Subcutaneous abdominal adipose tissue (tissue), 5 donors: ENCODE data around the gene PLA2G4F.

ENCODE experiments used
- H3K27ac ChIP-seq: one replicate; pipeline ENCODE4 v1.7.0; 2013; ENCODE audit warnings: low read depth, mild to moderate bottlenecking, inconsistent platforms, low read length, moderate library complexity
- H3K27me3 ChIP-seq, 5 donors: one replicate each; pipeline ENCODE4 v1.7.0; 2013; ENCODE audit warnings: low read length in 5 of 5, inconsistent platforms in 1 of 5; ENCODE audit not compliant: control insufficient read depth in 5 of 5, insufficient read depth in 4 of 5
- H3K36me3 ChIP-seq, 5 donors: one replicate each; pipeline ENCODE4 v1.7.0; 2013; ENCODE audit warnings: low read length in 5 of 5; ENCODE audit not compliant: control insufficient read depth in 5 of 5, insufficient read depth in 5 of 5
- H3K4me1 ChIP-seq, 5 donors: one replicate each; pipeline ENCODE4 v1.7.0; 2013; ENCODE audit warnings: low read length in 5 of 5, mild to moderate bottlenecking in 3 of 5, moderate library complexity in 1 of 5; ENCODE audit not compliant: control insufficient read depth in 5 of 5, insufficient read depth in 5 of 5
- H3K4me3 ChIP-seq, 5 donors: one replicate each; pipeline ENCODE4 v1.7.0; 2013; ENCODE audit warnings: low read length in 5 of 5, low read depth in 1 of 5
- H3K9ac ChIP-seq, 5 donors: one replicate each; pipeline ENCODE4 v1.7.0; 2013; ENCODE audit warnings: low read length in 5 of 5, mild to moderate bottlenecking in 4 of 5, moderate library complexity in 3 of 5
- H3K9me3 ChIP-seq, 5 donors: one replicate each; pipeline ENCODE4 v1.7.0; 2013; ENCODE audit warnings: low read length in 5 of 5; ENCODE audit not compliant: control insufficient read depth in 5 of 5
- donor health status: healthy.
- donor health status: healthy.
- donor health status: healthy.
- donor health status: healthy.
- donor health status: healthy.

Gene PLA2G4F

DNA sequence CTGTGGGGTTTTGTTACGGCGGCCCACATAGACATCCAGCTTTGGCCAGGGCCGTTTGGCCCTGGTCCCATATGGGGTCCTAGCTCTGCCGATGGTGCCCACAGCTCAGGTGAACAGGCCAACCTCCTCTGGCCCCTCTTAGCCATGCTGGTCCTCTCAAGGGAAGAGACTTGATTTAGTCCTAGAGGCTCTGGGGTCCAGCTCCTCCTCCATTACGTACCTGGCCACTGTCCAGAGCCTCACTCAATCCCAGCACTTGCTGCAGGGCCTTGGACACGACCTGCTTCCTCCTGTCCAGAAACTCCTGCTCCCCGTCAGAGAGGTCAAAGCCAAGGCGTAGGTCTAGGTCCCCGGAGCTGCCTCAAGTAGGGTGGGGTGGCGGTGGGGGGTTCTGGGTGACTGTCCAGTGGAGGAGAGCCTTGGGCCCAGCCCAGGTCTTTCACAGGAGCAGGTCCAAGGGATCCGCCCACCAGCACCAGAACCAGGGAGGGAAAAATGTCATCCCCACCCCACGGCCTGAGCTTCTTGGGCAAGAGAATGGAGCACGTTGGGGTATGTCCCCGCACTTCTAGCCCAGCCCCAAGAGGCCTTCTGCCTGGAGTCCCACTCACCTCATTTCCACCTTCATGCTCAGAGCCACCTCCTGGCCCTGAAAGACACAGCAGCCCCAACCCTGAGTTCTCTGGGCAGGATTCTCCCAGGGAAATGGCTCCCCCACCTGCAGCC, 6.8 kb downstream of the PLA2G4F start:
- H3K27ac ChIP-seq, result no peak overlapping the region

DNA sequence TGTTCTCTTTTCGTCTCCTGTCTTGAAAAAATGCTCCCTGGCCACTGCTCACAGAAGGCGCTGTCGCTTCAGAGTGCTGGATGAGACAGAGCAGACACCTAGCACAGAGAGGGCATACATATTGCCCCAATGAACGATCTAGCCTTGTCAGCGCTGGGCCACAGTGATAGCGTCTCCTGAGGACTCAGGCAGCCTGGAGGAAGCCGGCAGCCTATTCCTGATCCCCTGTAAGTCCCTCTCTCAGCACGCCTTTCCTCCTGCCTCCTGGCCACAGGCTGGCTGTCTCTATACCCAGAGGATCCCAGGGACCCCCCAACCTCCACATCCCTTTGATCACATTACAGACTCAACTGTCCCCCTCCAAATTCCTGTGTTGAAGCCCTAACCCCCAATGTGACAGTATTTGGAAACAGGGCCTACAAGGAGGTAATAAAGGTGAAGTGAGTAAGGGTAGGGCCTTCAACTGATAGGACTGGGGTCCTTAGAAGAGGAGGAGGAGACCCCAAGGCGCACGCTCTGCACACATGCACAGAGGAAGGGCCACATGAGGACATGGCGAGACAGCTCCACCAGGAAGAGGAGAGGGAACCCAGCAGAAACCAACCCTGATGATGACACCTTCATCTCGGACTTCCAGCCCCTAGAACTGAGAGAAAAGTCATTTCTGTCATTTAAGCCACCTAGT, 7.5 kb downstream of the PLA2G4F start:
- H3K4me3 ChIP-seq, result no peak overlapping the region
- H3K9me3 ChIP-seq, result no peaks in the 10 kb centered on the region
- no peak overlapping the region for H3K9ac ChIP-seq
- no peaks in the 10 kb centered on the region for H3K36me3 ChIP-seq
- H3K27me3 ChIP-seq, result peaks cover 0 to 14% (median 6%) of the 10 kb centered on the region in 5 donors
- H3K27ac ChIP-seq, result no peak overlapping the region
- peaks cover 0 to 9% (median 0%) of the 10 kb centered on the region in 5 donors for H3K4me1 ChIP-seq

More for the DNA sequence above, 6.8 kb downstream of the PLA2G4F start:
- Histone ChIP-seq H3K36me3 (no peaks in the 10 kb centered on the region), H3K4me1 (peaks cover 0 to 9% (median 0%) of the 10 kb centered on the region in 5 donors), H3K27me3 (peaks cover 4 to 10% (median 8%) of the 10 kb centered on the region in 5 donors), H3K9ac (no peak overlapping the region), H3K9me3 (no peaks in the 10 kb centered on the region), H3K4me3 (no peak overlapping the region)

DNA sequence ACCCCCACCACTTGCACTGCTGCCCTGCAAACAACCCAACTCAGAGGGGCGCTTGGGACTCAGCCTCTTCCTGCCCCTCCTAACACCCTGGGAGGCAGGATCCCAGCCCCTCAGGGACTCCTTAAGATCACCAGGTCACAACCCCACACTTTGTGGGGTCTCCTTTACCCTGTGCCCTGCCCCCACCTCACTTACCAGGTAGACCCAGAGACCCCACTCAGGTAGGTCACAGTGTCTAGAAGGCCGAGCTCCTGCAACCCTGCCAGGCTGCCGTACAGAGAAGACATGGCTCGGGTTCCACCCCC, 9.1 kb downstream of the PLA2G4F start:
- Histone ChIP-seq H3K27me3 (peaks cover 0 to 12% (median 6%) of the 10 kb centered on the region in 5 donors), H3K4me1 (peaks cover 0 to 9% (median 0%) of the 10 kb centered on the region in 5 donors)

DNA sequence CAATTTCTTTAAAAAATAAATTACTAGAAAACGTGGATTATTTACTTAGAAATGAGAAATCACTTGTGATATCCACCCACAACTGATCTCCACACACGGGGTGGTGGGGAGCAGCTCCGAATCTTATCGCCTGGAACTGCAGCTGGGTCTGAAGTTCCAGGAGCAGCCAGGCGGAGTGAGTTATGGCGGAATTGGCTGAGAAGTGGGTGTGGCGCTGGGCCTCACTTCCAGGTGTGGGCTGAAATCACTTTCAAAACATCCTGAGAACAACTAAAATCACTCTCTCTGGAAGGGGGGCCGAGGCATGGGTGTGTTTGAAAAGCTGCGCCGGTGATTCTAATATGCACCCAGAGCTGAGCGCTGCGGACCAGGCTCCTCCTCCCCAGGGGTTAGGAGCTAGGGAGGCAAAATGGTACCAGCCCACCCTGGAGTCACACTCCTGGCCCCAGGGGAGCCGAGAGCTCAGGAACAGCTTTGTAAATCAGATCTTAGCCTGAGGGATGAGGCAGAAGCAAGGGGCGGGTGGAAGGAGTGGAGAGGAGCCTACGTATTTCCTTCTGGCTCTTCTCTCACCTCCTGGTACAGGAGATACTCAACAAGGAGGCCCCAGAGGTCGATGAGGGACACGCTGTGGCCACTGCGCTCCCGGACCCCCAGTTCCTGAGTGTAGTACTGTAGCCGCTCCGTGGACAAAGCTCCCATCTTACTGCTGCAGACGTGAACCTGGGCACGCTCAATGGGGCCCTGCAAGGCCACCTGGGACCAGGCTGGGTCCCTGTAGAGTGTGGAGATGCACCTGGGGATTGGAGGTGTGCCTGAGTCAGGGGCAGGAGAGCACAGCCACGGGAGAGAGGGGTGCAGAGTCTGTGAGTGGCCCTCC, 9.6 kb downstream of the PLA2G4F start:
- Histone ChIP-seq H3K9me3 (no peaks in the 10 kb centered on the region), H3K9ac (no peak overlapping the region), H3K27ac (no peak overlapping the region)

More for the DNA sequence above, 9.1 kb downstream of the PLA2G4F start:
- no peak overlapping the region for H3K4me3 ChIP-seq
- no peaks in the 10 kb centered on the region for H3K9me3 ChIP-seq
- H3K9ac ChIP-seq, result no peak overlapping the region
- no peaks in the 10 kb centered on the region for H3K36me3 ChIP-seq
- no peak overlapping the region for H3K27ac ChIP-seq

DNA sequence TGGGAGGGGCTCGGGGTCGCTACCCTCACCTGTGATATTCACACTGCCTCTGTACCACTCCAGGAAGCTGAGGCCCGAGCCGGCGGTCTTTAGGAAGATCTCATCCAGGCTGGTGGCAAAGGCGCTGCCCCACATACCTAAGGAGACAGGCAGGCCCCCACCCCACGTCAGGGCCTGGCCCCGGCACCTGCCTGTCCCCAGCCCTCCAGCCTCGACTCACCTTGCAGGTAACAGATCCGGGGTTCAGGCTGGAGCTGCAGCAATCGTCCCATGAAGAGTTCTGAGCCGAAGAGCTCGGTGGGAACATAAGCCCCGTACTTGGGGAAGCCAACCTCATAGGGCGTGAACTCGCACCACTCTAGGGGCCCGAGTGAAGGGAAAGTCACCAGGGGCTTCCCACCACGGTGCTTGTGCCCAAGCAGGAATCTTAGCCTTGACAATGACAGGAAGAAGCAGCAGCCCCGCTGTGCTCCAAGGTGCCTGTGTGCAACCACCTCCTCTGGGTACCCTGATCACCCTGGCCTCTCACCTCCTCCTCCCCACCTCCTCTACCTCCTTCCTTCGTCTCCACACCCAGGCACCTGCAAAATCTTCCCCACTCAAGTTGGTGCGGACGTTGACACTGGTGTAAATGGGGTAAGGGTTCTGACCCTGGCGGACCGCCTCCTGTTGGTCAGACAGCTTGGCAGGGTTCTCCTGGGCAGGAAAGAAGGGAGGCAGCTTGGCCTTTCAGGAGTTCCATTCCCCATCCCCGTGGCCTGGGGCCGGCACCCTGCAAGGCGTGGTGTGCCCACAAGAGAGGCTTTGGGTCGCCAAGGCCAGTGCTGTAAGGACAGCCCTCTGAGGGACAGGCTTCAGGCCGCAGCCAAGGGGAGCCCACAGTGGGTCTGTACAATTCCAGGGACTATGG, 10.6 kb downstream of the PLA2G4F start:
- H3K27ac ChIP-seq, result no peak overlapping the region
- H3K27me3 ChIP-seq, result peaks cover 0 to 12% (median 6%) of the 10 kb centered on the region in 5 donors
- no peaks in the 10 kb centered on the region for H3K36me3 ChIP-seq
- no peaks in the 10 kb centered on the region for H3K4me1 ChIP-seq
- H3K9me3 ChIP-seq, result no peaks in the 10 kb centered on the region
- H3K9ac ChIP-seq, result no peak overlapping the region
- H3K4me3 ChIP-seq, result no peak overlapping the region

More for the DNA sequence above, 9.6 kb downstream of the PLA2G4F start:
- no peak overlapping the region for H3K4me3 ChIP-seq
- peaks cover 0 to 12% (median 6%) of the 10 kb centered on the region in 5 donors for H3K27me3 ChIP-seq
- H3K4me1 ChIP-seq, result peaks cover 0 to 4% (median 0%) of the 10 kb centered on the region in 5 donors
- H3K36me3 ChIP-seq, result no peaks in the 10 kb centered on the region

DNA sequence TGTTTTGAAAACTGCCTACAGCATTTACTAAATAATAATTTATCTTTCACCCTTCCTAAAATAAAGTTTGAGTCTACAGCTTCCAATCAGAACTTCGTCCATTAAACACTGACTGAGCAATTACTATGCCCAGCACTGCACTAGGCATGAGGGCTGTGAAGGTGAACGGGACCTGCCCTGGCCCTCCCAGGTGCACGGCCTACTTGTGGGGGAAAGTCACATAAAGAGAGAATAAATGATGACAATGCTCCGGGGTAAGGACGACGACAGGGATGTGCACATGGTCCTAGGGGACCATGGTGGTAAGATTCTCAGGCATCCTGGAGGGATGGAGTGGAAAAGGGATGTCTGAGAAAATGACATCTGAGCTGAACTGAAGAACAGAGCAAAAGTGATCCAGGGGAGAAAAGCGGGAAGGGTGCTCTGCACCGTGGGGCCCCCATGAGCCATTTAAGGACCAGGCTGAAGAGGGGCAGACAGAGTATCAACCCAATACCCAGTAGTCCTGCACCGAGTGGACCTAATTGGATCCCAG, 11.5 kb downstream of the PLA2G4F start:
- Histone ChIP-seq H3K9me3 (no peaks in the 10 kb centered on the region), H3K4me1 (no peaks in the 10 kb centered on the region), H3K4me3 (no peak overlapping the region), H3K27me3 (peaks cover 0 to 12% (median 6%) of the 10 kb centered on the region in 5 donors), H3K9ac (no peak overlapping the region), H3K27ac (no peak overlapping the region), H3K36me3 (no peaks in the 10 kb centered on the region)

DNA sequence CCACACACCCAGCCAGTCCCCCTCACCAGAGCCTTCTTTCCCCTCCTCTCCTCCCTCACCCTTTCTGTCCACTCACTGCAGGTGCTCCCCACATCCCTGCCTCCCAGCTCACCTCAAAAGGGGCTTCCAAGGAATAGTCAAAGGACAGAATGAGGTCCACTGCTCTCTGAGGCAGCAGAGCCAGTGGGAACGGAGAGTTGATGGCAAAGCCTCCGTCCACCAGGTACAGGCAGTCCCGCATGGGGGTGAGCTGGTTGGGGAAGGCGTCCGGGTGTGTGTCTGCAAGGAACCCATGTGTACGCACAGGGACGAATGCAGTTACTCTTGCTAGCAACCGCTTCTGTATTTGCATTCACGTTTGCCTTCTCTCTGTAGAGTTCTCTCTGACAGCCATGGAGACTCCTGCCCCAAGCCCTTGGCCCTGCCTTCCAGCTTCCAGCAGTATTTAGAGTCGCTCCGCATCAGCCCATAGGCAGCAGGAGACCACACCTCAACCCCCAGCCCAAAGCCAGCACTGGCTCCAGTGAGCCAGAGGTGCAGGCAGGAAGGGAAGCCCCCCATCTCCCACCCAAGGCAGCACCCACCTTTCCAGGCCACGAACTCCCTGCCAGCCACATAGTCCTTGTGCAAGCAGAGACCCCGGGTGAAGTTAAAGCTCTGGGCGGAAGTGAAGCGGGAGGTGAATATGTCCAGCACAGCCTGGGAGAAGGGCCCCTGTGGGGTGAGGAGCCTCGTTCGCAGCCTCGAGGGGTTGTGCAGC, 12.4 kb downstream of the PLA2G4F start:
- H3K9me3 ChIP-seq, result peaks cover 0 to 2% (median 0%) of the 10 kb centered on the region in 5 donors
- H3K27ac ChIP-seq, result no peak overlapping the region
- no peak overlapping the region for H3K9ac ChIP-seq
- H3K4me3 ChIP-seq, result no peak overlapping the region
- H3K36me3 ChIP-seq, result no peaks in the 10 kb centered on the region
- no peaks in the 10 kb centered on the region for H3K4me1 ChIP-seq
- peaks cover 0 to 12% (median 6%) of the 10 kb centered on the region in 5 donors for H3K27me3 ChIP-seq

DNA sequence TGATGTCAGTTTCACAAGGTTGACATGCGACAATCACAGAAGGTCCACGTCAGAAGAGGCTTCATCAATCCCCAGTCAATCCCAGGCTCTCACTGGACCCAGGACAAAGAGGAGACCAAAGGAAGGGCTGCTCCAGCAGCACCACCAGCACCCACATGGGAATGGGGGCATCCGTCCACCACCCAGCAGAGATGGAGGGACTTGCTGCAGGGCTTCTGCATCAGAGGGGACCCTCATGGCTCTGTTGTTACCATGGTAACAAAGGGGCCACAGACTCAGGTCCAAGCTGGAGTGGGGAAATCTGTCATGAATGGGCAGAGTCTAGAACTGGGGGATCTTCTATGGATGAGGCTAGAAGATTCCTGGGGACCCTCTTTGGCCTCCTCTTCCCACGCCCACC, 13.1 kb downstream of the PLA2G4F start:
- no peak overlapping the region for H3K9ac ChIP-seq
- H3K27ac ChIP-seq, result no peak overlapping the region
- peaks cover 0 to 3% (median 0%) of the 10 kb centered on the region in 5 donors for H3K9me3 ChIP-seq
- H3K36me3 ChIP-seq, result no peaks in the 10 kb centered on the region
- H3K4me1 ChIP-seq, result no peaks in the 10 kb centered on the region
- H3K27me3 ChIP-seq, result peaks cover 0 to 12% (median 6%) of the 10 kb centered on the region in 5 donors
- no peak overlapping the region for H3K4me3 ChIP-seq
